Measurements from ENCODE around the gene LRRC7.

The LRRC7 gene

DNA sequence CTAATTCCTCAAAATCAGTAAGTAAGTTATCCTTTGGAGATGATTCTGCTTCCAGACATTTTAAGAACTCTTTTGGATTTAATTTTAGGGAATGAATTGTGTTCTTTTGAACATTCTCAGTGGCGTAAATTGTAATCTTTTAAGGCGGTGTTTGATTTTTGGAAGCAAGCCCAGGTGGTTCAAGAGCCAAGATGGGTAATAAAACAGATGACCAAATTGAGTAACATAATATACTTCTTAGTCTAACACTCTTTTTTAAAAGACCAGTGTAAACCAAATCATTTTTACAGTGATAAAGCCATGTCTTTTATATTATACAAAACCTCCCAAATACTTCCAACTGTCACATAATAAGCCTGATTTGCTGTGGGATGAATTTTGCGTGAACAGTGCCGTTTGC is 503.9 kb downstream of the LRRC7 start:
- Histone ChIP-seq H3K4me2 (ENCODE audit: insufficient read depth, low read length) (no peak overlapping the region), H3K27me3 (ENCODE audit: insufficient read depth, low read length, poor library complexity) (no peaks in the 10 kb centered on the region), H3K79me2 (ENCODE audit: insufficient read depth, low read length) (no peaks in the 10 kb centered on the region), H2AFZ (ENCODE audit: low read depth, low read length) (no peak overlapping the region), H3K9ac (ENCODE audit: low read depth, low read length) (no peak overlapping the region), H3K27ac (ENCODE audit: low read length) (no peak overlapping the region), H3K4me3 (ENCODE audit: low read depth in 1 of 2, low read length in 2 of 2) (no peak overlapping the region), H3K36me3 (ENCODE audit: insufficient read depth, low read length) (no peaks in the 10 kb centered on the region), H3K9me3 (ENCODE audit: insufficient read depth, low read length, severe bottlenecking) (no peaks in the 10 kb centered on the region), H3K4me1 (ENCODE audit: insufficient read depth, low read length) (no peaks in the 10 kb centered on the region), H4K20me1 (ENCODE audit: insufficient read depth, low read length) (no peaks in the 10 kb centered on the region)
- TF ChIP-seq, protein P1, sequence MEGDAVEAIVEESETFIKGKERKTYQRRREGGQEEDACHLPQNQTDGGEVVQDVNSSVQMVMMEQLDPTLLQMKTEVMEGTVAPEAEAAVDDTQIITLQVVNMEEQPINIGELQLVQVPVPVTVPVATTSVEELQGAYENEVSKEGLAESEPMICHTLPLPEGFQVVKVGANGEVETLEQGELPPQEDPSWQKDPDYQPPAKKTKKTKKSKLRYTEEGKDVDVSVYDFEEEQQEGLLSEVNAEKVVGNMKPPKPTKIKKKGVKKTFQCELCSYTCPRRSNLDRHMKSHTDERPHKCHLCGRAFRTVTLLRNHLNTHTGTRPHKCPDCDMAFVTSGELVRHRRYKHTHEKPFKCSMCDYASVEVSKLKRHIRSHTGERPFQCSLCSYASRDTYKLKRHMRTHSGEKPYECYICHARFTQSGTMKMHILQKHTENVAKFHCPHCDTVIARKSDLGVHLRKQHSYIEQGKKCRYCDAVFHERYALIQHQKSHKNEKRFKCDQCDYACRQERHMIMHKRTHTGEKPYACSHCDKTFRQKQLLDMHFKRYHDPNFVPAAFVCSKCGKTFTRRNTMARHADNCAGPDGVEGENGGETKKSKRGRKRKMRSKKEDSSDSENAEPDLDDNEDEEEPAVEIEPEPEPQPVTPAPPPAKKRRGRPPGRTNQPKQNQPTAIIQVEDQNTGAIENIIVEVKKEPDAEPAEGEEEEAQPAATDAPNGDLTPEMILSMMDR (IDR thresholded peaks at IDR 0.05; ENCODE audit: borderline replicate concordance, extremely low read depth, low read length, poor library complexity, severe bottlenecking) = no peak
- TF ChIP-seq EZH2 (IDR thresholded peaks at IDR 0.05; ENCODE audit: borderline replicate concordance, low read depth, low read length, severe bottlenecking) = no peak
- DNase-seq (no peak), ATAC-seq (ENCODE audit: insufficient read depth, low read depth) (no peak)

DNA sequence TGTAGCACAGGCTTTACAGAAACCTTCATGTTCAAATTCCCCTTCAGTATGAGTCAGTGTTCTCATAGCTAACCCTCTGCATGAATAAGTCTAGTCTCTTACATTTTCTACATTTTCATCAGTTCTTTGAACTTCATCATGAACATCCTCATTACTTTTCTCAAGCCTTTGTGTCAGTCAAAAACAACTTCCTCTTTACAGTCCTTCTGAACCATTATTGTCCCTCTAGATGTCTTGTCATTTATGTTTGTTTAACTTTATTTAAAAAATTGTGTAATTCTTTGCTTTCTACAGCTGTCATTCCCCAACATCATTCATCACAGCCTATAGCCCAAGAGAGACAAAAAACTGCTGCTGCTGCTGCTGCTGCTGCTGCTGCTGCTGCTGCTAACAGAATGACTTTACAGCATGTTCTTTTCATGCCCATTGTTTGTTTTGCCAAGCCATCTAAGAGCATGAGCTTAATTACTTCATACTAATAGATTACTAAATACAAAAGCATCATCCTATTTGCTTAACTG is 504.6 kb downstream of the LRRC7 start:
- ATAC-seq (ENCODE audit: insufficient read depth, low read depth) = no peak

DNA sequence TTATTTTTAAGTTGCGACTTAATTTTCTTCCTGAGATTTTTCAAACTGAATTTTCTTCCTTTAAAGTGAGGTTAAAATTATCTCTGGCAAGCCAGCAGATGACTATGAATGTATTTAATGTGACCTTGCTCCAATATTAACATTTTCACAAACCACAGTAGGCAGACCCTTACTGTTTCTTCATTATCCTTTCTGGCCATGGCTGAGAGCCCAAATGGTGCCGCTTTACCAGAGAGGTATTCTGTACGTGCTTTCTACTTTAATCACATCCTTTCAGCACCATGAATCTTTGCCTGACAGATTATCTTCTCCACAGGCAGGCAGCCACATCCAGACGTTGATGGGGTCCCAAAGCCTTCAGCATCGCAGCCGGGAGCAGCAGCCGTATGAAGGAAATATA is 508.0 kb downstream of the LRRC7 start:
- no peaks in the 10 kb centered on the region for H3K9me3 ChIP-seq (ENCODE audit: insufficient read depth, low read length, severe bottlenecking)
- no peak overlapping the region for H3K4me3 ChIP-seq (ENCODE audit: low read depth in 1 of 2, low read length in 2 of 2)
- H3K4me2 ChIP-seq (ENCODE audit: insufficient read depth, low read length) = no peak overlapping the region
- H3K79me2 ChIP-seq (ENCODE audit: insufficient read depth, low read length) = no peaks in the 10 kb centered on the region
- DNase-seq = no peak
- H3K9ac ChIP-seq (ENCODE audit: low read depth, low read length) = no peak overlapping the region
- no peak for TF ChIP-seq EZH2 (IDR thresholded peaks at IDR 0.05; ENCODE audit: borderline replicate concordance, low read depth, low read length, severe bottlenecking)
- TF ChIP-seq, protein P1 (IDR thresholded peaks at IDR 0.05; ENCODE audit: borderline replicate concordance, extremely low read depth, low read length, poor library complexity, severe bottlenecking) = no peak
- H3K36me3 ChIP-seq (ENCODE audit: insufficient read depth, low read length) = no peaks in the 10 kb centered on the region
- no peak overlapping the region for H2AFZ ChIP-seq (ENCODE audit: low read depth, low read length)
- no peaks in the 10 kb centered on the region for H3K4me1 ChIP-seq (ENCODE audit: insufficient read depth, low read length)
- no peak for ATAC-seq (ENCODE audit: insufficient read depth, low read depth)
- H3K27ac ChIP-seq (ENCODE audit: low read length) = no peak overlapping the region
- H4K20me1 ChIP-seq (ENCODE audit: insufficient read depth, low read length) = no peaks in the 10 kb centered on the region
- no peaks in the 10 kb centered on the region for H3K27me3 ChIP-seq (ENCODE audit: insufficient read depth, low read length, poor library complexity)

More for the DNA sequence above, 504.6 kb downstream of the LRRC7 start:
- H3K9me3 ChIP-seq (ENCODE audit: insufficient read depth, low read length, severe bottlenecking) = no peaks in the 10 kb centered on the region
- H3K9ac ChIP-seq (ENCODE audit: low read depth, low read length) = no peak overlapping the region
- no peaks in the 10 kb centered on the region for H3K27me3 ChIP-seq (ENCODE audit: insufficient read depth, low read length, poor library complexity)
- no peak overlapping the region for H3K27ac ChIP-seq (ENCODE audit: low read length)
- no peaks in the 10 kb centered on the region for H3K79me2 ChIP-seq (ENCODE audit: insufficient read depth, low read length)
- no peak overlapping the region for H3K4me2 ChIP-seq (ENCODE audit: insufficient read depth, low read length)
- H4K20me1 ChIP-seq (ENCODE audit: insufficient read depth, low read length) = no peaks in the 10 kb centered on the region
- no peaks in the 10 kb centered on the region for H3K36me3 ChIP-seq (ENCODE audit: insufficient read depth, low read length)
- H2AFZ ChIP-seq (ENCODE audit: low read depth, low read length) = no peak overlapping the region
- no peak for TF ChIP-seq EZH2 (IDR thresholded peaks at IDR 0.05; ENCODE audit: borderline replicate concordance, low read depth, low read length, severe bottlenecking)
- TF ChIP-seq, protein P1 (IDR thresholded peaks at IDR 0.05; ENCODE audit: borderline replicate concordance, extremely low read depth, low read length, poor library complexity, severe bottlenecking) = no peak
- H3K4me3 ChIP-seq (ENCODE audit: low read depth in 1 of 2, low read length in 2 of 2) = no peak overlapping the region
- DNase-seq = no peak
- no peaks in the 10 kb centered on the region for H3K4me1 ChIP-seq (ENCODE audit: insufficient read depth, low read length)

DNA sequence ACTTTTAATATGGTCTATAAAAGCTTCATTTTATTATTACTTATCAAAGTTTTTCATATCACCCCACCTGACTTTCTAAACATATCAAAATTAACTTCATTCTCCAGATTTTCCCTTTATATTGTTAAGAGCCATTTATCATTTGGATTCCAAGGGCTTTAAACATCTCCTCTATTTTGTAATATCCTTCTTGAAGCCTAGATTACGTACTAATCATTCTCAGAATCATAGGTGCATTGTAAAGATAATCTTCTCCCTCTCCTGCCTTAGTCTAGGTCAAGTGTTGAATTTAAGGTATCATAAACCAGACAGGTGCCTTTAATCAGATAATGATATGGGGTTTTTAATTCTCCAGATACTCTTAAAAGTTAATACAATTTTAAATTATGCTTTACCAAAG is 509.3 kb downstream of the LRRC7 start:
- no peak for TF ChIP-seq EZH2 (IDR thresholded peaks at IDR 0.05; ENCODE audit: borderline replicate concordance, low read depth, low read length, severe bottlenecking)
- TF ChIP-seq, protein P1 (IDR thresholded peaks at IDR 0.05; ENCODE audit: borderline replicate concordance, extremely low read depth, low read length, poor library complexity, severe bottlenecking) = no peak
- H3K79me2 ChIP-seq (ENCODE audit: insufficient read depth, low read length) = no peaks in the 10 kb centered on the region
- no peak overlapping the region for H3K27ac ChIP-seq (ENCODE audit: low read length)
- H3K27me3 ChIP-seq (ENCODE audit: insufficient read depth, low read length, poor library complexity) = no peaks in the 10 kb centered on the region
- no peaks in the 10 kb centered on the region for H3K4me1 ChIP-seq (ENCODE audit: insufficient read depth, low read length)
- H2AFZ ChIP-seq (ENCODE audit: low read depth, low read length) = no peak overlapping the region
- DNase-seq (no peak), ATAC-seq (ENCODE audit: insufficient read depth, low read depth) (no peak)
- no peak overlapping the region for H3K9ac ChIP-seq (ENCODE audit: low read depth, low read length)
- H3K4me2 ChIP-seq (ENCODE audit: insufficient read depth, low read length) = no peak overlapping the region
- H3K36me3 ChIP-seq (ENCODE audit: insufficient read depth, low read length) = no peaks in the 10 kb centered on the region
- no peaks in the 10 kb centered on the region for H4K20me1 ChIP-seq (ENCODE audit: insufficient read depth, low read length)
- no peaks in the 10 kb centered on the region for H3K9me3 ChIP-seq (ENCODE audit: insufficient read depth, low read length, severe bottlenecking)
- H3K4me3 ChIP-seq (ENCODE audit: low read depth in 1 of 2, low read length in 2 of 2) = no peak overlapping the region

Measured in DND-41 (cell line).